ENCODE results near the gene VPS51.

DNA sequence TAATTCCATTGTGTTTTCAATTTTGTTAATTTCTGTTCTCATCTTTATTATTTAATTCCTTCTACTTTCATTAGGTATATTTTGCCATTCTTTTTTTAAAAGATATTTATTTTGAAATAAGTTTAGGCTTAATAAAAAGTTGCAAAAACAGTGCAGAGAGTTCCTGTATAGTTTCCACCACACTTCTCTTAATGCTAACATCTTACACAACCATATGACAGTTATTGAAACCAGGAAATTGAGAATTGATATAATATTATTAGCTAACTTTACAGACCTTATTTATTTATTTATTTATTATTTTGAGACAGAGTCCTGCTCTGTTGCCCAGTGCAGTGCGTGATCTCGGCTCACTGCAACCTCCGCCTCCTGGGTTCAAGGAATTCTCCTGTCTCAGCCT is 60.2 kb downstream of the VPS51 start:
- TF ChIP-seq CTCF (conservative IDR thresholded peaks at IDR 0.05; ENCODE audit: low read length) (no peak), EZH2phosphoT487 (IDR thresholded peaks at IDR 0.05; ENCODE audit: borderline replicate concordance, low read depth, low read length) (no peak)

All from OCI-LY7 (cell line).